Fibroblast of lung (primary cell): ENCODE data around the gene ELAVL1. TPM values are rescaled to one million over a fixed set of nuclear protein-coding genes. Genes with fewer than 3 reads are reported as not detected.

Experiments
- DNase-seq, 2 donors: peaks; one replicate each; pipeline versions ENCODE4 v3.0.0 to v3.0.0-alpha.2; 2010; ENCODE audit warnings: low read depth in 2 of 2
- H2AFZ ChIP-seq: 2 replicates; pipeline ENCODE4 v1.5.1; 2012; ENCODE audit warnings: low read length, control low read depth, inconsistent platforms
- H3K27ac ChIP-seq: 2 replicates; pipeline ENCODE4 v1.5.1; 2011; ENCODE audit warnings: low read length, control low read depth; ENCODE audit not compliant: insufficient read depth
- H3K27me3 ChIP-seq: 2 replicates; pipeline ENCODE4 v1.5.1; 2011; ENCODE audit warnings: mild to moderate bottlenecking, low read length; ENCODE audit not compliant: control insufficient read depth, insufficient read depth
- H3K36me3 ChIP-seq: 2 replicates; pipeline ENCODE4 v1.5.1; 2011; ENCODE audit warnings: low read length; ENCODE audit not compliant: control insufficient read depth, insufficient read depth
- H3K4me1 ChIP-seq: 2 replicates; pipeline ENCODE4 v1.5.1; 2011; ENCODE audit warnings: low read length; ENCODE audit not compliant: control insufficient read depth, insufficient read depth; ENCODE audit errors: extremely low read depth
- H3K4me2 ChIP-seq: 2 replicates; pipeline ENCODE4 v1.5.1; 2011; ENCODE audit warnings: low read length, control low read depth; ENCODE audit not compliant: insufficient read depth; ENCODE audit errors: extremely low read depth
- H3K4me3 ChIP-seq, 4 experiments: fragments of 200-600 bp in 1 of 4; sonication (generic) in 1 of 4; replicated peaks in 1 of 4; 2 replicates each; pipeline ENCODE4 v1.5.1; 2011 to 2016; ENCODE audit warnings: low read length in 4 of 4, low read depth in 3 of 4, mild to moderate bottlenecking in 3 of 4, control low read depth in 2 of 4, inconsistent platforms in 1 of 4, mixed read lengths in 1 of 4; ENCODE audit not compliant: insufficient read depth in 1 of 4; ENCODE audit errors: control extremely low read depth in 1 of 4
- H3K79me2 ChIP-seq: 2 replicates; pipeline ENCODE4 v1.5.1; 2012; ENCODE audit warnings: mild to moderate bottlenecking, low read length, inconsistent platforms; ENCODE audit not compliant: control insufficient read depth, insufficient read depth
- H3K9ac ChIP-seq: 2 replicates; pipeline ENCODE4 v1.5.1; 2011; ENCODE audit warnings: mild to moderate bottlenecking, low read length, control low read depth; ENCODE audit not compliant: insufficient read depth
- H3K9me3 ChIP-seq: 2 replicates; pipeline ENCODE4 v1.5.1; 2012; ENCODE audit warnings: low read depth, low read length; ENCODE audit not compliant: control insufficient read depth, insufficient read depth
- H4K20me1 ChIP-seq: 2 replicates; pipeline ENCODE4 v1.5.1; 2011; ENCODE audit warnings: low read length; ENCODE audit not compliant: control insufficient read depth, insufficient read depth; ENCODE audit errors: extremely low read depth
- EZH2 ChIP-seq: IDR thresholded peaks from 2 replicates; pipeline ENCODE4 v1.5.1; 2012; ENCODE audit warnings: low read length, control low read depth, mild to moderate bottlenecking; ENCODE audit errors: missing control alignments
- polyA plus RNA-seq, 2 donors: library from polyadenylated mRNA; depleted of rRNA in 1 of 2; stranded (reverse) in 1 of 2; unstranded in 1 of 2; fragments of >200 nt; gene quantifications; 2 replicates each; pipeline ENCODE4 v1.2.1, GENCODE V29; 2011 to 2012; ENCODE audit warnings: missing spikeins in 1 of 2
- total RNA-seq: library from RNA; depleted of rRNA; stranded (reverse); fragments of >200 nt; gene quantifications from 2 replicates; pipeline ENCODE4 v1.2.1, GENCODE V29; 2014
- TF ChIP-seq, protein P1 (sequence below), 2 donors: IDR thresholded peaks in 1 of 2; conservative IDR thresholded peaks in 1 of 2; 1 replicate in 1 of 2; 2 replicates in 1 of 2; pipeline ENCODE4 v1.5.1; 2011 to 2012; ENCODE audit warnings: low read length in 2 of 2, control low read depth in 1 of 2, inconsistent platforms in 1 of 2, low read depth in 1 of 2, mild to moderate bottlenecking in 1 of 2

Gene ELAVL1
- total and polyA plus RNA-seq, 2 donors (not counting 1 experiment from before 2014, with no cell fraction given), result 15.2 to 61.6 TPM

DNA sequence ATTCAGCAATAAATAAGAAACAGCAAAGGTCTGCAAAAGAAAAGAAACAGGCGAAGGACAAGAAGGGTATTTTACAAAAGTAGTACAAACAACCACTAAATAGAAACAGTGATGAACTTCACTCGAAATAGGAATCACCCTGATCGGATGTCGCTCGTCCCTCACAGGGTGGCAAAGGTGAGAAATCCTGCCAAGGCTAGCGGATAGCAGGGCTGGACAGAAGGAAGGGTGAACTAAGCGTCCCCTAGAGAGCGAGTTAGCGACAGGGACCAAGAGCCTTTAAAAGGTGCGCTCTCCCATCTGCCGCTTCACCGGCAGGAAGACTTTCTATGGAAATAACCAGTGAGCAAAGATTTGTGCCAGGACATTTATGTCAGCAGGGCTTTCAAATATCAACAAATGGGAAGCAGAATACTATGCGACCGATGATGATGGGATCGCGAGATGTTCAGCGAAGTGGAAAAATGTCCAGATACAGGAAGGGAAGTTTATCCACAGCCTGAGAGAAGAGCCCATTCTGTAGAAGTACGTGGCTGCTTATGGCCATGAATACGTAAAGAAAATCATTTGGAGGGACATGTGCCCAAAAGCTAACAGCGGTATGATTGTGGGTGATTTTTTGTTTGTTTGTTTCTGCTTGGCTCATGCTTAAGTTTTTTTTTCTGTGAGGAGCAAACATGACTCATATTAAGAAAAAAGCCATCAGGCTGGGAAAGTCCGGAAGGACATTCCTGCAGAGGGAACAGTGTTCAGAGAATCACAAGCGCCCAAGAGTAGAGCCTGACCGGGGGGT is 18.9 kb downstream of the ELAVL1 start:
- Histone ChIP-seq H3K9me3 (no peaks in the 10 kb centered on the region), H2AFZ (no peak overlapping the region), H3K4me1 (peaks cover 15% of the 10 kb centered on the region), H3K27ac (peak overlapping the region; percentile 66), H4K20me1 (no peaks in the 10 kb centered on the region), H3K4me2 (peak overlapping the region; percentile 51), H3K36me3 (peaks cover 23% of the 10 kb centered on the region), H3K9ac (no peak overlapping the region), H3K4me3 (peak overlapping the region in 1 of 4 experiments; percentile 34), H3K79me2 (peaks cover 38% of the 10 kb centered on the region), H3K27me3 (no peaks in the 10 kb centered on the region)
- DNase-seq, result peak; percentile 68 to 75
- no peak for TF ChIP-seq EZH2
- TF ChIP-seq, protein P1, sequence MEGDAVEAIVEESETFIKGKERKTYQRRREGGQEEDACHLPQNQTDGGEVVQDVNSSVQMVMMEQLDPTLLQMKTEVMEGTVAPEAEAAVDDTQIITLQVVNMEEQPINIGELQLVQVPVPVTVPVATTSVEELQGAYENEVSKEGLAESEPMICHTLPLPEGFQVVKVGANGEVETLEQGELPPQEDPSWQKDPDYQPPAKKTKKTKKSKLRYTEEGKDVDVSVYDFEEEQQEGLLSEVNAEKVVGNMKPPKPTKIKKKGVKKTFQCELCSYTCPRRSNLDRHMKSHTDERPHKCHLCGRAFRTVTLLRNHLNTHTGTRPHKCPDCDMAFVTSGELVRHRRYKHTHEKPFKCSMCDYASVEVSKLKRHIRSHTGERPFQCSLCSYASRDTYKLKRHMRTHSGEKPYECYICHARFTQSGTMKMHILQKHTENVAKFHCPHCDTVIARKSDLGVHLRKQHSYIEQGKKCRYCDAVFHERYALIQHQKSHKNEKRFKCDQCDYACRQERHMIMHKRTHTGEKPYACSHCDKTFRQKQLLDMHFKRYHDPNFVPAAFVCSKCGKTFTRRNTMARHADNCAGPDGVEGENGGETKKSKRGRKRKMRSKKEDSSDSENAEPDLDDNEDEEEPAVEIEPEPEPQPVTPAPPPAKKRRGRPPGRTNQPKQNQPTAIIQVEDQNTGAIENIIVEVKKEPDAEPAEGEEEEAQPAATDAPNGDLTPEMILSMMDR (conservative IDR thresholded peaks at IDR 0.05 in 1 of 2, IDR thresholded peaks at IDR 0.05 in 1 of 2; ENCODE audit: low read depth in 1 of 2, low read length in 2 of 2), result no peak

DNA sequence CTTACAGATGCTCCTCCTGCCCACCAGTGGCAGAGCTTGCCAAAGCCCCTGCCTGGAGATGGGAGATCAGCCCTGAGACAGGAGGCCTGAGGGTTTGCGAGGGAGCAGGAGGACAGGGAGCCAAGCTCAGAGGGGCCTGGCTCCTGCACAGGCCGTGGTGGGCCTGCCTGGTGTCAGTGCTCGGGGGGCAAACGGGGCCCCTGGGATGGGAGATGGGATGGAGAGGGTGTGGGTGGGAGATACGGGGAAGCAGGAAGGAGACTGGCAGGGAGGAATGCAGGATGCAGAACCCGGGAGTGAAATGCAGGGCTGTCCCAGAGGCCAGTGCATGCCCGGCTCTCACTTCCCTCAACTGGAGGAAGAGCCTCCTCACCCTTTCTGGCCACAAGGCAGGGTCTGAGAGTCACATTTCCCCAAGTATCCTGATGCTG is 19.9 kb downstream of the ELAVL1 start:
- no peak overlapping the region for H2AFZ ChIP-seq
- H3K4me2 ChIP-seq, result no peak overlapping the region
- DNase-seq, result no peak
- H3K9me3 ChIP-seq, result no peaks in the 10 kb centered on the region
- no peak overlapping the region for H3K27ac ChIP-seq
- no peaks in the 10 kb centered on the region for H3K27me3 ChIP-seq
- TF ChIP-seq EZH2, result no peak
- TF ChIP-seq, protein P1 (conservative IDR thresholded peaks at IDR 0.05 in 1 of 2, IDR thresholded peaks at IDR 0.05 in 1 of 2; ENCODE audit: low read depth in 1 of 2, low read length in 2 of 2), result no peak
- no peaks in the 10 kb centered on the region for H4K20me1 ChIP-seq
- no peak overlapping the region for H3K4me3 ChIP-seq
- H3K4me1 ChIP-seq, result peaks cover 15% of the 10 kb centered on the region
- H3K79me2 ChIP-seq, result peaks cover 34% of the 10 kb centered on the region
- peaks cover 20% of the 10 kb centered on the region for H3K36me3 ChIP-seq
- no peak overlapping the region for H3K9ac ChIP-seq

DNA sequence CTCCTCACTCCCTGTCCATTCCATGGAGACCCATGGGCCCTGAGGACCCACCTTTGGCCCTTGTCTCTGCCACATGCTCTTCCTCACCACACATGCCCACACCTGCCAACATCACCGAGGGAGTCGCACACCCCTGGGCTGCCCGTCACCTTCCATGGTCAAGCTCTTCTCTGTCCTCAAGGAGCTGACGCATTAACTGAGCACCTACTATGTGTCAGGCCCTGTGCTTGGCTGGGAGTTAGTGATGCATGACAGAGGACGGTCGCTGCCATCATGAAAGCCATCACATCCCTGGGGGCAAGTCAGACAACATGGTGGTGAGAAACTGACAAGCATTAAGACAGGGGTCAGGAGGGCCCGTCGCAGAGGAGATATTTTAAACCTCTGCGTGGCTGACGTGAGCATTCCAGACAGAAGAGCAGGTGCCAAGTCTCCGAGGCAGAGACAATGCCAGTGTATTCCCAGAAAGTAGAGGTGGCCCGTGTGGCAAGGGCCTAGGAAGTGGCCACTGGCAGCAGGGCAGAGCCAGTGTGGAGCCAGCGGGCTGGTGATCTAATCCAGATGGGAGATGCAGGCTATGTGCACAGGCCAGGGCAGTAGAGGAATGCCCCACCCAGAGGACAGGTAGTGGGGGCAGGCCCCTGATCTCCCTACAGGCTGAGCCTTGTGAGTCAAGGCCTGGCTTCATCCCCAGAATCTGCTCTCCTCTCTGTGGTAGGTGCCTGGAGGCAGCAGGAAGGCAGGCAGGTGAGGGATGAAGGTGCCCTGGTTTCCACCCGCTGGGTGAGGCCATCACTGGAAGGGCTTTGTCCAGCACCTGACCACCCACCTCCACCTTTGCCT is 21.2 kb downstream of the ELAVL1 start:
- TF ChIP-seq, protein P1 (conservative IDR thresholded peaks at IDR 0.05 in 1 of 2, IDR thresholded peaks at IDR 0.05 in 1 of 2; ENCODE audit: low read depth in 1 of 2, low read length in 2 of 2), result no peak
- no peak for TF ChIP-seq EZH2
- Histone ChIP-seq H2AFZ (no peak overlapping the region), H3K79me2 (peaks cover 34% of the 10 kb centered on the region), H3K27me3 (no peaks in the 10 kb centered on the region), H3K4me2 (no peak overlapping the region), H3K9me3 (no peaks in the 10 kb centered on the region), H3K27ac (no peak overlapping the region), H3K9ac (no peak overlapping the region), H4K20me1 (no peaks in the 10 kb centered on the region), H3K4me1 (peaks cover 15% of the 10 kb centered on the region), H3K36me3 (peaks cover 26% of the 10 kb centered on the region), H3K4me3 (no peak overlapping the region)
- no peak for DNase-seq
